Prostate gland (tissue), 2 donors: ENCODE measurements around the gene MBOAT1. TPM values are rescaled to one million over a fixed set of nuclear protein-coding genes. Genes with fewer than 3 reads are reported as not detected.

Experiments used
- DNase-seq: peaks from one replicate; pipeline ENCODE4 v3.0.0-alpha.2; 2019; ENCODE audit warnings: low spot score
- H3K27ac ChIP-seq, 2 donors: fragments of 200-600 bp; sonication (generic); 2 replicates each; pipeline ENCODE4 v1.5.1; 2017 to 2019
- H3K27me3 ChIP-seq: fragments of 200-600 bp; sonication (generic); replicated peaks from 2 replicates; pipeline ENCODE4 v1.5.1; 2019; ENCODE audit not compliant: insufficient read depth
- H3K36me3 ChIP-seq, 2 donors: fragments of 200-600 bp; sonication (generic); 1 replicate in 1 of 2; 2 replicates in 1 of 2; pipeline versions ENCODE4 v1.5.1 to v1.8.1; 2017 to 2019
- H3K4me1 ChIP-seq: fragments of 200-600 bp; sonication (generic); replicated peaks from 2 replicates; pipeline ENCODE4 v1.5.1; 2019
- H3K4me3 ChIP-seq, 2 donors: fragments of 200-600 bp; sonication (generic); 2 replicates each; pipeline ENCODE4 v1.5.1; 2017 to 2019
- H3K9me3 ChIP-seq: fragments of 200-600 bp; sonication (generic); 2 replicates; pipeline ENCODE4 v1.5.1; 2017
- POLR2A ChIP-seq: fragments of 450-650 bp; IDR thresholded peaks from one replicate; pipeline ENCODE4 v1.6.1; 2016; ENCODE audit warnings: antibody characterized with exemption, mild to moderate bottlenecking
- POLR2AphosphoS5 ChIP-seq: sonication (generic); formaldehyde crosslinking; IDR thresholded peaks from one replicate; pipeline ENCODE4 v1.6.1; 2017; ENCODE audit warnings: antibody characterized with exemption
- WGBS: methylation state at CpG from one replicate; pipeline ENCODE4 v1.1.5; 2018; 5-methylcytosine and 5-hydroxymethylcytosine counted together
- intact Hi-C: fragments of 100-400 bp; cut with DNase I; formaldehyde crosslinking; loops from one replicate; pipeline ENCODE4 v1.14.2; 2022
- total RNA-seq, 2 donors: library from RNA; depleted of rRNA; stranded (reverse); fragments of >200 nt; gene quantifications; one replicate each; pipeline ENCODE4 v1.1.0, GENCODE V29; 2016
- TF ChIP-seq, protein P1 (sequence below), 4 experiments: fragments of 200-600 bp in 2 of 4; fragments of 450-650 bp in 2 of 4; sonication (generic) in 2 of 4; IDR thresholded peaks; 1 replicate in 3 of 4; 2 replicates in 1 of 4; pipeline ENCODE4 v1.5.1; 2016 to 2019; ENCODE audit warnings: antibody characterized with exemption in 4 of 4, mild to moderate bottlenecking in 2 of 4, moderate library complexity in 2 of 4

Gene MBOAT1
- total RNA-seq, 2 donors from 2014 or later: 8.6 to 14.1 TPM

DNA sequence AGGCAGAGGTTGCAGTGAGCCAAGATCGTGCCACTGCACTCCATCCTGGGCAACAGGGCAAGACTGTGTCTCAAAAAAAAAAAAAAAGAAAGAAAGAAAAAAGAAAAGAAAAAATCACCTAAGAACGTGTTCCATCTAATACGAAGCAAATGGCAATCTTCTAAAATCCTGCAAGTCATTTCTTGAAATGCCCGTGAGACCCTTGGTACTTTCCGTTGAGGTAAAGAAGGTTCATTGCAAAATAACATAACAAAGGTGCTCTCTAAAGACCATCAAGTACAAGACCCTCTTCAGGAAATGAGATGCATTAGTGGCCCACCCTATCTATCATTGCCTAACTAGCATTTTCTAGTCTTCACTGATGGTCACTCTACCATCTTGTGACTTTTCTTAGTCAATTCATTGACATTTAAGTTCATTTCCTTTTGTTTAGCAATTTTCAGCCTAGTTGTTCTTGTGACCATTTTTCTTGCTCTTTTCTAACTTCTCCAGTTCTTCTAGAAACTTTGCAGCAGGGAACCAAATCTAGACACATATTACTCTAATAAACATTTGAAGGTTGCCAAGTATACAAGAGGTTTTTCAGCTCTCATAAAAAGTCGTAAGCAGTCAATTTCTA lies 14.0 kb downstream of the MBOAT1 start:
- intact Hi-C loops: no loop called here
- no peaks in the 10 kb centered on the region for H3K4me1 ChIP-seq
- no peaks in the 10 kb centered on the region for H3K9me3 ChIP-seq
- DNase-seq: no peak
- no peaks in the 10 kb centered on the region for H3K27me3 ChIP-seq
- 80% methylated on average over 6 of the region's 6 CpGs for WGBS
- no peak overlapping the region for H3K4me3 ChIP-seq
- no peaks in the 10 kb centered on the region for H3K36me3 ChIP-seq
- TF ChIP-seq, protein P1, sequence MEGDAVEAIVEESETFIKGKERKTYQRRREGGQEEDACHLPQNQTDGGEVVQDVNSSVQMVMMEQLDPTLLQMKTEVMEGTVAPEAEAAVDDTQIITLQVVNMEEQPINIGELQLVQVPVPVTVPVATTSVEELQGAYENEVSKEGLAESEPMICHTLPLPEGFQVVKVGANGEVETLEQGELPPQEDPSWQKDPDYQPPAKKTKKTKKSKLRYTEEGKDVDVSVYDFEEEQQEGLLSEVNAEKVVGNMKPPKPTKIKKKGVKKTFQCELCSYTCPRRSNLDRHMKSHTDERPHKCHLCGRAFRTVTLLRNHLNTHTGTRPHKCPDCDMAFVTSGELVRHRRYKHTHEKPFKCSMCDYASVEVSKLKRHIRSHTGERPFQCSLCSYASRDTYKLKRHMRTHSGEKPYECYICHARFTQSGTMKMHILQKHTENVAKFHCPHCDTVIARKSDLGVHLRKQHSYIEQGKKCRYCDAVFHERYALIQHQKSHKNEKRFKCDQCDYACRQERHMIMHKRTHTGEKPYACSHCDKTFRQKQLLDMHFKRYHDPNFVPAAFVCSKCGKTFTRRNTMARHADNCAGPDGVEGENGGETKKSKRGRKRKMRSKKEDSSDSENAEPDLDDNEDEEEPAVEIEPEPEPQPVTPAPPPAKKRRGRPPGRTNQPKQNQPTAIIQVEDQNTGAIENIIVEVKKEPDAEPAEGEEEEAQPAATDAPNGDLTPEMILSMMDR (IDR thresholded peaks at IDR 0.05): no peak
- no peak for TF ChIP-seq POLR2A
- TF ChIP-seq POLR2AphosphoS5: no peak
- H3K27ac ChIP-seq: peak overlapping the region; percentile 48 to 60

GRCh38 chr6:20197251-20197650 lies 15.0 kb downstream of the MBOAT1 start:
- H3K9me3 ChIP-seq: no peaks in the 10 kb centered on the region
- no peaks in the 10 kb centered on the region for H3K4me1 ChIP-seq
- WGBS: 77% methylated on average over 3 of the region's 3 CpGs
- H3K36me3 ChIP-seq: no peaks in the 10 kb centered on the region
- intact Hi-C loops: no loop called here
- H3K4me3 ChIP-seq: no peak overlapping the region
- no peak for DNase-seq
- no peak overlapping the region for H3K27ac ChIP-seq
- no peak for TF ChIP-seq POLR2AphosphoS5
- TF ChIP-seq, protein P1 (IDR thresholded peaks at IDR 0.05): no peak
- no peak for TF ChIP-seq POLR2A
- H3K27me3 ChIP-seq: no peaks in the 10 kb centered on the region

- no peak overlapping the region for H3K27ac ChIP-seq
- DNase-seq: no peak
- H3K36me3 ChIP-seq: no peaks in the 10 kb centered on the region
- WGBS: 97% methylated on average over 4 of the region's 4 CpGs
- no peaks in the 10 kb centered on the region for H3K27me3 ChIP-seq
- H3K4me1 ChIP-seq: no peaks in the 10 kb centered on the region
- TF ChIP-seq, protein P1 (IDR thresholded peaks at IDR 0.05): no peak
- TF ChIP-seq POLR2AphosphoS5 (no peak), POLR2A (no peak)
- intact Hi-C loops: no loop called here
- no peaks in the 10 kb centered on the region for H3K9me3 ChIP-seq
- no peak overlapping the region for H3K4me3 ChIP-seq
These were observed 19.6 kb downstream of the MBOAT1 start for GRCh38 chr6:20192625-20193024.

DNA sequence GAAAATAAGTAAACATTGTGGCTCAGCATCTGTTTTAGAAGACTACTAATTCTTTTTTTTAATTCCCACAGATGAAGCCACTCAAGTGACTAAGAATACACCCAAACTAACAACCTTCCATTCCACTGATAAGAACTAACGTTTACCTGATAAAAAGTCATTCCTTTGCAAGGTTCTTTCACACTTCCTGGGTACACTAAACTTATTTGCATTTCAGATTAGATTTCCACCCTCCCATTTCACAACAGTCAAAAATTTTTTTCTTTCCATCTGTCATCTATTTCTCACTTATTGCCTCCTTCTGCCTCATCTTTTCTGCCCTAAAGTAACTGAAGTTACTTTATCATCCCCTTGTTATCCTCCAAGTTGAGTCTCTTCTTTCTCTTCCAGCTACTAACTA lies 20.3 kb downstream of the MBOAT1 start:
- no peaks in the 10 kb centered on the region for H3K36me3 ChIP-seq
- no peaks in the 10 kb centered on the region for H3K4me1 ChIP-seq
- H3K9me3 ChIP-seq: no peaks in the 10 kb centered on the region
- no peaks in the 10 kb centered on the region for H3K27me3 ChIP-seq
- DNase-seq: no peak
- no peak overlapping the region for H3K27ac ChIP-seq
- WGBS: 43% methylated on average over 1 of the region's 1 CpG
- intact Hi-C loops: no loop called here
- TF ChIP-seq, protein P1 (IDR thresholded peaks at IDR 0.05): no peak
- TF ChIP-seq POLR2A (no peak), POLR2AphosphoS5 (no peak)
- no peak overlapping the region for H3K4me3 ChIP-seq

DNA sequence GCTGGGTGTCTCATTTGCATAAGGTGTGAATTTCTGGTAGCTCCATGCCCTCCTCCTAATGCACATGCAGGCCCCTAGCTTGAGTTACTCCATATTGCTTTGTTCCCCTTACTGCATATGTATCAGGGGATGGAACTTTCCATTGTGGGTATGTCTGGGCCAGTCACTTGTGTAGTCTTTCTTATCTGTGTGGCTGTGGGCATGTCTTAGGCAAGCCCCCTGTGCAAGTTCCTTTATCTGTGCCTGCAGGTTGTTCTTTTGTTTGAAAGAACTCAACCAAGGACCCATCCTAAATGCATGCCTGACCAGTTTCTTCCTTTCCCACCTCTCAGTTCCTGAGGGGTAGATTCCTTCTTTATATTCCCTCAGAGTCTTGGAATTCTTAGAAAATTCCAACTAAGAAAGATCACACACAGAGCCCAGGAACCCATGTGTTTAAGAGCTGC lies 23.6 kb downstream of the MBOAT1 start:
- no peak for DNase-seq
- no peaks in the 10 kb centered on the region for H3K9me3 ChIP-seq
- H3K27me3 ChIP-seq: no peaks in the 10 kb centered on the region
- no peaks in the 10 kb centered on the region for H3K36me3 ChIP-seq
- no peak overlapping the region for H3K27ac ChIP-seq
- H3K4me1 ChIP-seq: peaks cover under 1% of the 10 kb centered on the region
- H3K4me3 ChIP-seq: no peak overlapping the region
- intact Hi-C loops: no loop called here
- no peak for TF ChIP-seq POLR2A
- TF ChIP-seq, protein P1 (IDR thresholded peaks at IDR 0.05): no peak
- no peak for TF ChIP-seq POLR2AphosphoS5
